CD4-positive, alpha-beta T cell treated with Interleukin-21 for 1 hour (primary cell): ENCODE results near the gene HYKK.
"Not testable (repeated sequence)": the region's sequence is repeated elsewhere in the genome, so short reads cannot be mapped to it uniquely, and the experiment has no call there.

Experiments
- DNase-seq: peaks from one replicate; pipeline ENCODE4 v3.0.0-alpha.2; 2020

The HYKK gene

DNA sequence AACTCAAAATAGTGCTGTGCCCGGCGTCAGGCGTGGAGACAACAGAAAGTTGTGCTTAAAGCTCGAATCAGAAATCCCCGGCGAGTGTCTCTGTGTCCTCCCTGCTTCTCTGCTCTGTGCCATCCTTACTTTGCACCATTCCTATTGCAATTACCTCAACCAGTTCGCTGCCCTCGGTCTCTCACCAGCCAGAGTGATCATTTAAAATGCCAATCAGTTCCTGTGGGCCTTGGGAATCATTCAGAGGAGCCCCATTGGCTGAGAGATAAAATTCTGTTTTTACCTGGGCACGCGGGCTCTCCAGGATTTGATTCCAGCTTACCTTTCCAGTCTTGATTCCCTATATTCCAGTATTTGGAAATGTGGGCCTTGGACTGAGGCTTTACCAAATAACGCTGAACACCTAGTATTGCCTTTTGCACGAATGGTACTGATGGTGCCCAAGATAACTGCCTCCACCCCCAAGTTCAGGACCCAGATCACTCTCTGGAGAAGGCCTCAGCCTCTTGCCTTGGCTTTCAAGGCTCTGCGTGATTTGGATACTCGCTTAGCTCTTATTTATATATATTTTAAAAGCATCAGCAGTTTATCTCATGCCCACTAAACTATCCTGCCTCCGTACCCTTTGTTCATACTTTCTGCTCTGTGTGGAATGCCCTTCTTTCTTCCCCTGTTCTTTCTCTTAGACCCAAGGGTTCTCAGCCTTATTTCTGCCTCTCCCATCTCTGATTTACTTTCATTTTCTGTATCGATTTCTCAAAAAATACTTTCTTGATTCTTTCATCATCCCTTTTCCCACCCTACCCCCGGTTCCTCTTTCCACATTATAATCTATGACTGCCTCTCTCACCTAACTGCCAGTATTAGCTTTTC is 33.7 kb downstream of the HYKK start:
- DNase-seq: peak; percentile 24

DNA sequence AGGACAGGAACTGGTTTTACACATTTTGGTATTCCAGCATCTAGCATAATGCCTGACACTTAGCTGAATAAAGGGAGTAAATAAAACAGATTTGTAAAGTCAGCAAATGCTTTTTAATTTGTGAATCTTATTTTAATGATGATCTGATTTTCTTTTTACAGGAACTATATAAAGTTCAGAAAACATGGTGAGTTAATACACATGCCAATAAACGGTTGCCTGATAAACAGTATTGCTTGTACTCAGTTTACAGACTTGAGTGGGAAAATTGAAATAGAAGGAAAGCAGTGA is 34.3 kb downstream of the HYKK start:
- no peak for DNase-seq

DNA sequence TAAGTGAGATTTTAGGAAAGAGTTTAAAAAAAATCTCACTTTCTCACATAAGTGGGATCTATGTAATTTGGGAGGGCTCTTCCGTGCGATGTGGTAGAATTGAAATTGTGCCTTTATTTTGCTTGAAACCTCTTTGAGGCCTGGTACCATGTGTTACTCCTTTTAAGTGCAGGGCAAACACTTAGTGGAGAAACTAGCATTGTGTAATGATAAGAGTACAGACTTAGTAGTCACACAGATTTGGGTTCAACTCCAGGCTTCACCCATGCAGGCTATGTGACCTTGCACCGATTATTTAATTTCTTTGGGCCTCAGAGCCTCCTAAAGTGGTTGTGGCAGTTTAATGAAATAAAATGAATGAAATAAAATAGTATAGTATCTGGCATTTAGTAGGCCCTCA is 35.3 kb downstream of the HYKK start:
- DNase-seq: no peak

DNA sequence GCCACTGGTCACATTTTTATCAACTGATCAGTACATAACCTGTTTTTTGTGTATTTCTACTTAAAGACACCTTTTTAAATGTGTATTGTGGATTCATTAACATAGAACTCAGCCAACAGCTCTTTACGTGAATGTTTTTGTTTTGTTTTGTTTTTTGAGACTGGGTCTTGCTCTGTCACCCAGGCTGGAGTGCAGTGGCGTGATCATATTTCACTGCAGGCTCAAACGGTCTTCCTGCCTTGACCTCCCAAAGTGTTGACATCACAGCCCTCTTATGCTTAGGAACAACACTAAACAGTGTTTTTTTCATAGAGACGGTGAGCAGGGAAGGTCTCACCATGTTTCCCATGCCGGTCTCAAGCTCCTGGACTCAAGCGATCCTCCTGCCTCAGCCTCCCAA is 42.8 kb downstream of the HYKK start:
- DNase-seq: no peak

DNA sequence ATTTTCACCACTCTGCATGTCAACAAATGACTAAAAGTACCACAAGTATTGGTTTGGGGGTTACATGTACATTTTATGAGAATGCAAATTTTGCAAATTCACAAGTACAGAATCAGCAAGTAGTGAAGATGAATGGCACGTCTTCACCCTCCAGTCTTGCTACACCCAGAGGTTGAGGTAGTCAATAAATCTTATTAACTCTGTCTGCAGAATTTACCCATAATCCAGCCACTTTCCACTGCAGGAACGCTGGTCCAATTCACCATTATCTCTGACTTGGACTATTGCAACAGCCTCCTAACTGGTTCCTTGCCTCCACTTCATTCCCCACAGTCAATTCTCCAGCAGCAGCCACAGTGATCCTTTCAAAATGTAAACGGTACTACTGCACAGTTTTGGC is 43.4 kb downstream of the HYKK start:
- no peak for DNase-seq

DNA sequence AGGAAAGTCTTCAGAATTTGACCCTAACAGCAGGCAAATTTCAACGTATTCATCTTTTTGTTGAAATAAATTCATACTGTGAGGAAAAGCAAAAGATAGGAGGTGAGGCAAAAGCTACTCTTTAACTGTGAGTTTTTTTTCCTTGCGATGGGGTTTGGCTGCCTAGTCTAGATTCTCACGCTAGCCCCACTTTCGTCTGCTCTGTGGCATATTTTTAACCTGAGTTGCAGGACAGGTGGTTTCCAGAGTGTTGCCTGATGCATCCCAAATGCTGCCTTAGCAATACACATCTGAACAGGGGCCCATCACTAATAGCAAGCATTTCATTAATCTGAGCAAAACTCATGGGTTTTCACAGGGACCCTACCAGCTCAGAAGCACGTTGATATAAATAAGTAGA is 44.5 kb downstream of the HYKK start:
- no peak for DNase-seq

DNA sequence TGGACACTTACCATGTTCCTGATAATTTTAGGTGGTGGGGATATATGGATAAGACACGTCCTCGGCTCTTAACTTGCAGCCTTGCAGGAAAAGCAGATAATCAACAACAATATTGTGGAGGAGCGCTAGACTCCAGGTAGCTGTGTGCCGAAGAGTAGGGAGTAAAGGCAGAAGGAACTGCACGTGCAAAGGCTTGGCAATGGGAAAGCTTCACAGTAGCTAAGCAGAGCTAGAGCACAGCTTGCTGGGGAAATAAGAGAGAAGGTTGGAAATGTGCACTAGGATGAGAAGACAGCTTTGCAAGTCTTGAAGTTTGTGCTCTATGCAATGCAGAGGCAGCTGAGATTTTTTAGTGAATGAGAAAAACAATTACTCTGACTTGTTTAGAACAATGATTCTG is 45.2 kb downstream of the HYKK start:
- no peak for DNase-seq

DNA sequence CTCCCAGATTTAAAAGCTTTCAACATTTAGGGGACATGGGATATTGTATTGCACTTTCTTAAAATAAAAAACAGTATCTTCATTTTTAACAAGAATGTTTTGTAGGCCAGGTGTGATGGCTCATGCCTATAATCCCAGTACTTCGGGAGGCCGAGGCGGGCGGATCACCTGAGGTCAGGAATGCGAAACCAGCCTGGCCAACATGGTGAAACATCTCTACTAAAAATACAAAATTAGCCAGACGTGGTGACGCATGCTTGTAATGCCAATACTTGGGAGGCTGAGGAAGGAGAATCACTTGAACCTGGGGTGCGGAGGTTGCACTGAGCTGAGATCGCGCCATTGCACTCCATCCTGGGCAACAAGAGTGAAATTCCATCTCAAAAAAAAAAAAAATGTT is 52.8 kb downstream of the HYKK start:
- DNase-seq: not testable (repeated sequence)

DNA sequence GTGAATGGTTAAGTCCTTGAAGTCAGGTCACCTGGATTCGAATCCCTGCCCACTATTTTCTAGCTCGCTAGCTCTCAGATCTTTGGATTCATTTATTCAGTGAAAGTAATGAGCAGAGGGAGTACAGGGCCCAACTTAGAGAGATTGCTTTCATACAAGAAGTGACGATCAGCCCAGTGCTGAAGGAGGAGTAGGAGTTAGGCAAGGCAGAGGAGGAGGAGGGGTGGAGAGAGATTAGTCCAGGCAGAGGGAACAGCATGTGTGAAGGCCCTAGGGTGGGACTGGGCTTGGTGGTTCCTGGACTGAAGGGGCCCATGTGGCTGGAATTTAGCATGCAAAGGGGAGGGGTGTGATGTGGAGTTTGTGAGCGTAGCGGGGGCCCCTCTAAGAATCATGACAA is 54.1 kb downstream of the HYKK start:
- no peak for DNase-seq

DNA sequence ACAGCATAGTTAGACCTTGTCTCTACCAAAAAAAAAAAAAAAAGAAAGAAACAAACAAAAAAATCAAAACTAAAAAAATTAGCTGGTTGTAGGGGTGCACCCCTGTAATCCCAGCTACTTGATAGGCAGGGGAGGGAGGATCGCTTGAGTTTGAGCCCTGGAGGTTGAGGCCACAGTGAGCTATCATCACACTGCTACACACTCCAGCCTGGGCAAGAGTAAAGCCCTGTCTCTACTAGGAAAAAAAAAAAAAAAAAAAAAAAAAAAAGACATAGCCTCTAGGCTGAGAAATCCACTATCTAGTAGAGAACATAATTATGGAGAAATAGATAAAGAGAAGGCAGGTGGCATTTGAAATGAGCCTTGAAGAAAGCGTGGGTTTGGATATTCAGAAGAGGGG is 55.7 kb downstream of the HYKK start:
- DNase-seq: no peak

DNA sequence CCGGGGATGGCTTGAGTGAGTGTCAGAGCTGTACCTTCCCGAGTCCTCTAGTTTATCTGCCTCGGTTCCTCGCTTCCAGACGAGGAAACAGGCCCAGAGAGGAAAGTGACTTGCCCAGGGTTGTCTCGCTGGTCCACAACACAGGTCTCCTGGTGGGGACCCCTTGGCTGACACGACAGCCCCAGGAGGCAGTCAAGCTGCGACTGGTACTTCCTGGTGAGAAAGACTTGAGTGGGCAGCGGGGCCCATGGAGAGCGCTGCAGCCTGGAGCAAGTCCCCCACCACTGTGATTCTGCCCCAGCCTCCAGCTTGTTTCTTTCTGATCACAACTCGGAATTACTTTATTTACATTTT is 57.3 kb downstream of the HYKK start:
- DNase-seq: peak; percentile 3

DNA sequence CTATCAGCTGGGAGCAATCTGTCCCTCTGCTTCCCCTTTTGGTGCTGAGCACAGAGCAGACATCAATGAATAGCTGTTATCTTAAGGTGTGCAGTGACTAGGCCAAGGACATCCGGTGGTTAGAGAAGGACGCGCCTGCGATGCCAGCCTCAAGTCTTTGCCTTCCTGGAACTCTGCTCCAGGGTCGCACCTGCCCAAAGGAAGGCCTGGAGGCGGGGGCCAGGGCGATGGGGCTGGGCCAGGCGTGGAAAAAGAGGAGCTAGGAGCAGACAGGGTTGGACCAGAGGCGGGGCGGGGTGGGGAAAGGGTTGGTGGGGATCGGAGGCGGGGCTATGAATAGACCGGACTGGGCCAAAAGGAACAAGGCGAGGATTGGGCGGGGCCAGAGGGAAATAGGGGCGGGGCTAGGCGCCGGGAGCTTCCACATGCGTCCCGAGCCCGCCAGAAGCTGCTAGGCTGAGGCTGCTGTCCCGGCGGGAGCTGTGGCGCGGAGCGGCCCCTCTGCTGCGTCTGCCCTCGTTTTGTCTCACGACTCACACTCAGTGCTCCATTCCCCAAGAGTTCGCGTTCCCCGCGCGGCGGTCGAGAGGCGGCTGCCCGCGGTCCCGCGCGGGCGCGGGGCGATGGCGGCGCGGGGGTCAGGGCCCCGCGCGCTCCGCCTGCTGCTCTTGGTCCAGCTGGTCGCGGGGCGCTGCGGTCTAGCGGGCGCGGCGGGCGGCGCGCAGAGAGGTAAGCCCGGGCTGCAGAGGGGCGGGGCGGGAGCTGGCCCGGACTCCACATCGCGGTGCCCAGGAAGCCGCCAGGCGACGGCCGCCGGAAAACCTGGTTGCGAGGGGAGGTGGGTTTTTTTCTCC is 57.9 kb downstream of the HYKK start, which contains the start of gene CHRNA5:
CHRNA5 (plus strand) TSS at position 424 of the 854 bp plus-strand sequence; CDS start at position 624, 200 bp downstream.
- DNase-seq: peak; percentile 80

DNA sequence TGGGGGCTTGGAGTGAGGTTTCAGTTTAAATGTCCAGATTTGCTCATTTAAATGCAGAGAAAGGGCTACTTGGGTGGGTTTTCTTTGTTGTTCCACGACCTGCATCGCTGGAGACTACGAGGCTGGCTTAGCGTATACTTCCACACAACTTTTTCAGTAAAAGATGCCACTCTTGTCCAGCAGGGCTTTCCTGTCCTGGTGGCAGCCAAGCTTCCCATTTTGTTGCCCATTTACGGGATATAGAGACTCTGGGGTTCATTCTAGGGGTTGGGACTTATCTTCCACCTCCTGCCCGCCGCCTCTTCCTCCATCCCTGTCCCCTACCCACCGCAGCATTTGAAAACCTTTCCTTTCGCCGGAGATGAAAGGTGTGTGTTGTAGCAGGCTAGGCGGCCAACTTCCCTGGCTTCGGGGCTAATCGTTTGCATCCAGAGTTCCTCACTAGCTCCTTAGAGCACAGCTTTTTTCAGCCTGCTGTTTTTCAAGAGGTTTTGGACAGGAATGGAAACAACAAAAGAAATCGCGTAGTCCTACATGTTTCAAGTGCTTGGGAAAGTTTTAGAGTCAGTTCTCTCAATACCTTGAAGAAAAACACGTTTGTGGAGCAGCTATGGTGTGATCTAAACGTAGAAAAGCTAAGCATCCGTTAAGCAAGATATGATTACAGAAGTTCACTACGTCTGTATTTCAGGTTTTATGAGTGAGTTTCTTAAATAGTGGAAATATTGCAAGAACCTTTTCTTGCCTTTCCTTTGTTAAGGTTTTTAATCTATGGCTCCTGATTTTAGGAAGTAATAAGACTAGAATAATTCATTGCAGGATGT is 58.8 kb downstream of the HYKK start:
- DNase-seq: no peak

DNA sequence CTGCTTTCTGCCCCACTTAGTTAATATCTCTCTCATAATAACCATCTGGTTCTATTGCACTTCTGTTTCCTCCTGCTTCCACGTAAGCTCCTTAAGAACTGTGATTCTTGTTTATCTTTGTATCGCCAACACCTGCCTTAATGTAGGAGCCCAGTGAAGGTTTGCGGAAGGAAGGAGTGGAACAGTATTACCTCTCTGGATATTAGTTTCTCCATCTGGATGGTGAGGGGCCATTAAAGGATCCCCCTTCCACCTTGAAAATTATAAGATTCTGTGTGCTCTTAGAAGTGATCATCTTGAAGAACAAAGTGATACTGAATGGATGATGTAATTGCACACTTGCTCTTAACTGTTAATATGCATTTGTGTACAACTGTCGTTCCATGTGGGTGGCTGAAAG is 60.2 kb downstream of the HYKK start:
- no peak for DNase-seq

DNA sequence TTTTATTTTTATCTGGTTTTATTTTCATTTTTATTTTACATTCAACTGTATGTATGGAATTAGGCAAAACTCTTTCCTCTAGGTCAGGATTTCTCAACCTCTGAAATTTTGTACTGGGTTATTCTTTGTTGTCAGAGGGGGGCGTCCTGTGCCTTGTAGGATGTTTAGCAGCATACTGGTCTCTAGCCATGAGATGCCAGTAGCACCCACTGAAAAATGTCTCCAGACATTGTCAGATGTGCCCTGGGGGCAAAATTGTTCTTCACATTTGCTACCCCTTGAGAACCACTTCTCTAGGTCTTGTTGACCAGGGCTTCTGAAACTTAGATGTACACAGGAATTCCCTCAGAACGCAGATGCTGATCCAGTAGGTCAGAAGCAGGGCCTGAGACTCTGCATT is 63.3 kb downstream of the HYKK start:
- DNase-seq: no peak

DNA sequence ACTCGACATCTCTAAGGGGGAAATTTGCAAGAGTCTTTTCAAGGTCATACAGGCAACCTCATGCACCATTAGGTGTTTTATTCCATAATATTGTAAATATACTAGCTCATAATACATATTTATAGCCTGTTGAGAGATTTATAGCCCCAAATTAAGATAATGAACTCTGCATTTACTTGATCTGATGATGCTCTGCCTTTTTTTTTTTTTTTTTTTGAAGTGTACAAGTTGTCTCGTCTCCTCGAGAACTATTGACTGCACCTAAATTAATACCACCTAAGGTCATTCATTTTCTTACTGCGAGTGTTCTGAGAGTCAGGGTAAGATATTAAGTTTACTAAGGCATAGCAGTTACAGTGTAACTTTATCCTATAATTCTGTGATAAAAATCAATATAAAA is 64.0 kb downstream of the HYKK start:
- DNase-seq: no peak

DNA sequence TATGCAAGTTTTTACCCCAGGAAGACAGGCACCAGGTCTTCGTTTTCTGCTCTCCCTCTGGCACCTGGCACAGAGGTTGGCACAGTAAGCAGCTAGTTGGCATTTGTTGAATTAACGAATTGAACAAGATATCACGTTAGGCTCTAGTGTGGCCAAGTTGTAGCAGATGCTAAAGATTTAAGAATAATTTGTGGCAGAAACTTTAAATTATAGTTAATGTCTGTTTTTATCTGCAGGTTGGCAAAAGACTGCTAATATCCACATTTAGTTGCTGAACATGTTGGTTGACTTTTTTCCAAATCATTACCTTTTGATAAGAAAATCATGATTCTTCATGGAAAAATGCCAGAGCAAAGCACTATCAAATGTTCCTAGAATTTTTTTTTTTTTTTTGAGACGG is 66.0 kb downstream of the HYKK start:
- no peak for DNase-seq

DNA sequence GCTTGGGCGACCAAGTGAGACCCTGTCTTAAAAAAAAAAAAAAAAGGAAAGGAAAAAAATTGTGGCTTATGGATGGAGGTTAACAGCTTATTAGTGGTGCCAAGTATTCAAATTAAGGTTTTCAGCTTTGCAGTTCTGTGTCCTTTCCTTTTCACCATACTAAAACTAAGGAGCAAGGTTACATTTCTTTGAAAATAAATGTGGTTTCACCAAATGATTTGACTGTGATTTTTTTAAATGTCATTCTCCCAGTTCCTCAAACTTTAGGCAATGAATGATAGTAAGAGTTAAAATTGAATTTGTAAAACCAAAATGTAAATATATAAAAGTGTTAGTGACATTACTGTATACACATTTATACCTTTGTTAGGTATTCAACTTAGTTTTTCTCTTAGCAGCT is 67.6 kb downstream of the HYKK start:
- DNase-seq: no peak
